GM12878 (cell line): ENCODE results near the gene PRKCE. TPM values are rescaled to one million over a fixed set of nuclear protein-coding genes. Genes with fewer than 3 reads are reported as not detected.

Experiments
- ATAC-seq: fragments of 200-7000 bp; cut with Tn5 transposase; 3 replicates; pipeline ENCODE4 v1.9.1; 2020; ENCODE audit warnings: mild to moderate bottlenecking, moderate library complexity
- BruUV-seq: library from RNA; stranded (reverse); fragments of 400-500 nt; replicated peaks from 2 replicates; lab custom pipeline; 2021; lab: Mats Ljungman, UMichigan
- CTCF ChIA-PET: fragments of 300-600 bp; sonication (Branson Sonifier 250); formaldehyde crosslinking; extraction: SDS; loops from one replicate; lab custom pipeline; 2021; ENCODE audit warnings: inconsistent platforms; lab: Yijun Ruan, JAX
- POLR2A ChIA-PET: fragments of 350-600 bp; formaldehyde crosslinking; extraction: SDS; loops from one replicate; lab custom pipeline; 2021; ENCODE audit warnings: inconsistent platforms; lab: Charles Lee
- RAD21 ChIA-PET: fragments of 300-600 bp; sonication (Branson Sonifier 250); formaldehyde crosslinking; loops from one replicate; lab custom pipeline; 2023; ENCODE audit warnings: antibody characterized with exemption; ENCODE audit not compliant: unreplicated experiment; lab: Charles Lee
- SMC1A ChIA-PET: fragments of 300-600 bp; sonication (Branson Sonifier 250); formaldehyde crosslinking; loops from one replicate; lab custom pipeline; 2023; ENCODE audit not compliant: unreplicated experiment, uncharacterized antibody; lab: Charles Lee
- DNase-seq: peaks from one replicate; pipeline ENCODE4 v3.0.0-alpha.2; 2011; ENCODE audit warnings: low read depth, low spot score
- FAIRE-seq: peaks from 3 replicates; lab custom pipeline; 2011; peaks lifted over from hg19 to GRCh38; lab: Jason Lieb, UNC
- H2AFZ ChIP-seq: 2 replicates; pipeline ENCODE4 v1.6.0; 2011; ENCODE audit warnings: low read depth, low read length, control low read depth; ENCODE audit not compliant: control insufficient read depth
- H3K27ac ChIP-seq: 2 replicates; pipeline ENCODE4 v1.5.1; 2011; ENCODE audit warnings: control low read depth; ENCODE audit not compliant: control insufficient read depth, insufficient read depth
- H3K27me3 ChIP-seq, 2 experiments: replicated peaks in 1 of 2; 2 replicates each; pipeline versions ENCODE4 v1.6.0 to v1.6.1; 2011; ENCODE audit warnings: low read length in 1 of 2; ENCODE audit not compliant: control insufficient read depth in 2 of 2, insufficient read depth in 2 of 2
- H3K36me3 ChIP-seq, 2 experiments: 2 replicates each; pipeline ENCODE4 v1.5.1; 2011; ENCODE audit warnings: low read length in 1 of 2; ENCODE audit not compliant: control insufficient read depth in 2 of 2, insufficient read depth in 2 of 2
- H3K4me1 ChIP-seq: 2 replicates; pipeline ENCODE4 v1.6.1; 2011; ENCODE audit warnings: mild to moderate bottlenecking, low read length, moderate library complexity, mixed read lengths; ENCODE audit not compliant: control insufficient read depth, insufficient read depth
- H3K4me2 ChIP-seq: 2 replicates; pipeline ENCODE4 v1.6.0; 2011; ENCODE audit warnings: control low read depth; ENCODE audit not compliant: control insufficient read depth, insufficient read depth
- H3K4me3 ChIP-seq: fragments of 200-600 bp; sonication (generic); 2 replicates; pipeline ENCODE4 v1.5.1; 2016
- H3K79me2 ChIP-seq: 2 replicates; pipeline ENCODE4 v1.6.0; 2011; ENCODE audit warnings: low read length; ENCODE audit not compliant: control insufficient read depth, insufficient read depth
- H3K9ac ChIP-seq: 2 replicates; pipeline ENCODE4 v1.8.0; 2011; ENCODE audit warnings: low read length, control low read depth, mixed read lengths; ENCODE audit not compliant: control insufficient read depth, insufficient read depth
- H3K9me3 ChIP-seq: replicated peaks from 3 replicates; pipeline ENCODE4 v1.5.1; 2011; ENCODE audit warnings: mild to moderate bottlenecking, low read length; ENCODE audit not compliant: control insufficient read depth, insufficient read depth
- H4K20me1 ChIP-seq: 2 replicates; pipeline ENCODE4 v1.6.0; 2011; ENCODE audit not compliant: control insufficient read depth, insufficient read depth
- BMI1 ChIP-seq: fragments of 450-650 bp; IDR thresholded peaks from 2 replicates; pipeline ENCODE4 v1.6.1; 2016; ENCODE audit warnings: mild to moderate bottlenecking, moderate library complexity, borderline replicate concordance
- BRCA1 ChIP-seq: IDR thresholded peaks from 2 replicates; pipeline ENCODE4 v1.6.1; 2011; ENCODE audit warnings: low read depth, low read length, improper control_type of control experiment
- CBX3 ChIP-seq: fragments of 200-600 bp; sonication (generic); IDR thresholded peaks from 2 replicates; pipeline ENCODE4 v1.6.1; 2016; ENCODE audit warnings: low read depth, borderline replicate concordance
- E2F4 ChIP-seq: IDR thresholded peaks from 2 replicates; pipeline ENCODE4 v1.6.1; 2012; ENCODE audit warnings: low read depth, low read length, improper control_type of control experiment
- FOXK2 ChIP-seq: fragments of 450-650 bp; IDR thresholded peaks from 2 replicates; pipeline ENCODE4 v1.6.1; 2017; ENCODE audit warnings: mild to moderate bottlenecking, moderate library complexity
- HCFC1 ChIP-seq: fragments of 150-350 bp; IDR thresholded peaks from 2 replicates; pipeline ENCODE4 v1.6.1; 2014; ENCODE audit warnings: low read length
- JUNB ChIP-seq: IDR thresholded peaks from 2 replicates; pipeline ENCODE4 v1.6.1; 2016; ENCODE audit warnings: antibody characterized with exemption, mild to moderate bottlenecking
- NFXL1 ChIP-seq: fragments of 450-650 bp; IDR thresholded peaks from 2 replicates; pipeline ENCODE4 v1.6.1; 2017; ENCODE audit warnings: antibody characterized with exemption, mild to moderate bottlenecking, borderline replicate concordance
- NR2F1 ChIP-seq: fragments of 450-650 bp; conservative IDR thresholded peaks from 2 replicates; pipeline ENCODE4 v1.6.1; 2017; ENCODE audit warnings: mild to moderate bottlenecking
- NRF1 ChIP-seq: conservative IDR thresholded peaks from 2 replicates; pipeline ENCODE4 v1.6.1; 2011; ENCODE audit warnings: mild to moderate bottlenecking, low read depth, low read length, improper control_type of control experiment
- PAX8 ChIP-seq: fragments of 450-650 bp; IDR thresholded peaks from 2 replicates; pipeline ENCODE4 v1.6.1; 2017; ENCODE audit warnings: mild to moderate bottlenecking, moderate library complexity
- PML ChIP-seq: IDR thresholded peaks from 2 replicates; pipeline ENCODE4 v1.6.1; 2012; ENCODE audit warnings: low read length, inconsistent platforms
- RB1 ChIP-seq: fragments of 450-650 bp; formaldehyde crosslinking; IDR thresholded peaks from 2 replicates; pipeline ENCODE4 v1.6.1; 2017; ENCODE audit warnings: mild to moderate bottlenecking, borderline replicate concordance
- SMAD5 ChIP-seq: IDR thresholded peaks from 2 replicates; pipeline ENCODE4 v1.6.1; 2016; ENCODE audit warnings: antibody characterized with exemption, low read depth
- TAF1 ChIP-seq: IDR thresholded peaks from 2 replicates; pipeline ENCODE4 v1.6.1; 2011; ENCODE audit warnings: mild to moderate bottlenecking, low read depth, low read length, borderline replicate concordance
- TARDBP ChIP-seq: IDR thresholded peaks from 2 replicates; pipeline ENCODE4 v1.6.1; 2016; ENCODE audit warnings: borderline replicate concordance
- TCF3 ChIP-seq: IDR thresholded peaks from 2 replicates; pipeline ENCODE4 v1.6.1; 2012; ENCODE audit warnings: low read depth, mild to moderate bottlenecking, low read length, borderline replicate concordance; ENCODE audit not compliant: insufficient read depth
- USF2 ChIP-seq: IDR thresholded peaks from 2 replicates; pipeline ENCODE4 v1.6.1; 2011; ENCODE audit warnings: low read depth, low read length, improper control_type of control experiment, borderline replicate concordance
- ZBTB33 ChIP-seq: fragments of 450-650 bp; IDR thresholded peaks from 2 replicates; pipeline ENCODE4 v1.6.1; 2017; ENCODE audit warnings: mild to moderate bottlenecking
- WGBS: methylation state at CpG from one replicate; pipeline ENCODE4 v1.1.6; 2016; ENCODE audit warnings: low lambda C conversion rate; ENCODE audit not compliant: insufficient replicate concordance, insufficient coverage; ENCODE audit errors: missing lambda C conversion rate; 5-methylcytosine and 5-hydroxymethylcytosine counted together
- in situ Hi-C: fragments of 300-500 bp; cut with MboI; formaldehyde crosslinking; loops from 9 replicates; pipeline ENCODE4 v1.14.3; 2018; ENCODE audit warnings: mixed read lengths
- intact Hi-C: fragments of 100-400 bp; cut with micrococcal nuclease; formaldehyde crosslinking; loops from one replicate; pipeline ENCODE4 v1.14.2; 2022; ENCODE audit not compliant: unreplicated experiment
- polyA plus RNA-seq, 11 experiments: library from polyadenylated mRNA; depleted of rRNA in 4 of 11; unstranded in 6 of 11; stranded (reverse) in 5 of 11; fragments of >200 nt; fragmentation: Nextera tagmentation in 4 of 11; fragmentation: Illumina TruSeq in 1 of 11; extraction: Ambion mirVana in 4 of 11; extraction: Trizol in 1 of 11; gene quantifications; 1 replicate in 1 of 11; 2 replicates in 10 of 11; pipeline versions ENCODE4 v1.2.1 to v1.2.3, GENCODE V29; 2011 to 2016; ENCODE audit warnings: inconsistent platforms in 2 of 11, missing spikeins in 2 of 11, low read depth in 1 of 11
- total RNA-seq, 4 experiments: library from RNA; depleted of rRNA in 3 of 4; stranded (reverse); fragments of >200 nt in 3 of 4; fragmentation: Illumina TruSeq in 1 of 4; extraction: Trizol in 1 of 4; gene quantifications; 2 replicates each; pipeline versions ENCODE4 v1.2.1 to v1.2.3, GENCODE V29; 2013 to 2021

PRKCE gene
- total and polyA plus RNA-seq, 10 of the 15 experiments (the other 5 are each of a cell fraction or from before 2014, with no cell fraction given) = 2.6 to 28.2 (median 11.3) TPM

GRCh38 chr2:46181789-46182530 lies 530.5 kb downstream of the PRKCE start:
- H3K4me2 ChIP-seq = no peak overlapping the region
- RAD21 ChIA-PET = interaction anchor here (0.9 kb wide), 1 partner anchor 10 kb away, joined by 3 read pairs; no protein-coding TSS in a partner anchor

More at GRCh38 chr2:46181789-46182530, 530.5 kb downstream of the PRKCE start:
- ChIA-PET POLR2A (interaction anchor here (1.4 kb wide), 1 partner anchor 101 kb away, joined by 3 read pairs; no protein-coding TSS in a partner anchor), SMC1A (interaction anchor here (0.7 kb wide), 1 partner anchor 65 kb away, joined by 3 read pairs; no protein-coding TSS in a partner anchor), CTCF (interaction anchor here (0.7 to 1.7 kb wide), 2 partner anchors 119 to 164 kb away, joined by 3 to 5 read pairs; no protein-coding TSS in a partner anchor)
- ATAC-seq (no peak), DNase-seq (no peak), FAIRE-seq (no peak)
- no peaks in the 10 kb centered on the region for H3K27me3 ChIP-seq
- no peaks in the 10 kb centered on the region; a peak in 1 of 4 replicates for H3K36me3 ChIP-seq
- H4K20me1 ChIP-seq = no peaks in the 10 kb centered on the region
- no peak overlapping the region for H2AFZ ChIP-seq
- 80% methylated on average over 18 of the region's 18 CpGs for WGBS
- no peaks in the 10 kb centered on the region for H3K9me3 ChIP-seq
- no peak overlapping the region for H3K4me3 ChIP-seq
- no peak overlapping the region for H3K27ac ChIP-seq
- H3K4me1 ChIP-seq = peaks cover 2% of the 10 kb centered on the region
- H3K79me2 ChIP-seq = no peaks in the 10 kb centered on the region
- intact Hi-C loops (no loop called here), in situ Hi-C loops (no loop called here)
- TF ChIP-seq HCFC1 = no peak
- no peak for TF ChIP-seq PML
- TF ChIP-seq TARDBP = no peak
- no peak for TF ChIP-seq BRCA1
- TF ChIP-seq TAF1 = no peak
- TF ChIP-seq PAX8 = no peak
- TF ChIP-seq JUNB = no peak
- TF ChIP-seq E2F4 = no peak
- TF ChIP-seq ZBTB33 = no peak
- no peak for TF ChIP-seq USF2
- no peak for TF ChIP-seq CBX3
- TF ChIP-seq NFXL1 = no peak
- no peak for TF ChIP-seq SMAD5
- no peak for TF ChIP-seq TCF3
- no peak for TF ChIP-seq FOXK2
- TF ChIP-seq NR2F1 = no peak
- no peak for TF ChIP-seq RB1
- TF ChIP-seq NRF1 = no peak
- TF ChIP-seq BMI1 = no peak
- BruUV-seq = no TSS peak
- no peak overlapping the region for H3K9ac ChIP-seq
